ENCODE measurements around the gene FFAR4.

DNA sequence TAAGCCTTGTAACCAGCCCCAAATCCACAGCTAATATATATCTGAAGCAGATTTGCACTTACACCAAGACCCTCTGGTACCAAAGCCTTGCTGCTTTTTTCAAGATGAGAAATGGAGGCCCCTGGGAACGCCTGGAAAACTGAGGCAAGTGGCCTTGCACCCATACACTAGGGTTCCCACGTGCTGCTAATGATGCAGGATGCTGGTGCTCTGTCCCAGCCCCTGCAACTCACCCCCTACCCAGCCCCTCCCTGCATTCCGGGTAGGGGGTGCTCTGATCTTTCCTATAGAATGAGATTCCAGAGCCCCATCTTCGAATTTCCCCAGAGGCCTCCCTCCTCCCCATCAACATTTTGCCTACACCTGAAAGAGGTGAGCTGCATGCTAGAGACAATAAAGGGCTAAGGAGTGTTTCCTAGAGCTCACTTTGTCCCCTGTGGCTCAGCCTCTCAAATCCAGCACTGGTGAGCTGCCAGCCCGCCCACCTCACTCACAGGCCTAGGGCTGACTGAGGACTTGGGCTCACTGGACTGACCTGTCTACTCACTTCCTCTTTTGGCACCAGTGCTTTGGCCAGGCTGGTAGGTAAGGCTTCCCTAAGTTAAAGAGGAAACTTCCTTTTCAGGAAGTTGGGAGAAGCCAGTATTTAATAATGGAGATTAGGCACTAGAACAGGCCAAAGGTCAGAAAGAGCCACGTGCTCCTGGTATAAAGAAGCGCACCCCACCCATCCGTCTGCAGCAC, 24.8 kb downstream of the FFAR4 start:
- no peak for TF ChIP-seq CTCF (IDR thresholded peaks at IDR 0.05)
- no peak for TF ChIP-seq POLR2A (IDR thresholded peaks at IDR 0.05)
- TF ChIP-seq POLR2AphosphoS5 (IDR thresholded peaks at IDR 0.05; ENCODE audit: insufficient read depth in 1 of 2, low read depth in 1 of 2): peak in 1 of 2 donors; percentile 53
